Endothelial cell of umbilical vein (primary cell): ENCODE results near the gene KCNMB2. TPM values are rescaled to one million over a fixed set of nuclear protein-coding genes. Genes with fewer than 3 reads are reported as not detected.

Experiments
- BruUV-seq: library from RNA; stranded (reverse); fragments of 400-500 nt; replicated peaks from 2 replicates; lab custom pipeline; 2021; lab: Mats Ljungman, UMichigan
- CTCF ChIA-PET: fragments of 300-600, 350-600 bp; sonication (Branson Sonifier 250); formaldehyde crosslinking; loops from one replicate; lab custom pipeline; 2021; ENCODE audit warnings: antibody characterized with exemption, inconsistent platforms; lab: Charles Lee
- POLR2A ChIA-PET: fragments of 300-600, 350-600 bp; sonication (Branson Sonifier 250); formaldehyde crosslinking; loops from one replicate; lab custom pipeline; 2021; ENCODE audit warnings: antibody characterized with exemption, inconsistent platforms; lab: Charles Lee
- DNase-seq: peaks from one replicate; pipeline ENCODE4 v3.0.0-alpha.2; 2011; ENCODE audit warnings: low read depth, low spot score
- FAIRE-seq: peaks from 2 replicates; lab custom pipeline; 2011; peaks lifted over from hg19 to GRCh38; lab: Jason Lieb, UNC
- H2AFZ ChIP-seq: 2 replicates; pipeline ENCODE4 v1.6.0; 2012; ENCODE audit warnings: low read depth, low read length, control low read depth, inconsistent platforms
- H3K27ac ChIP-seq: 2 replicates; pipeline ENCODE4 v1.5.1; 2011; ENCODE audit warnings: low read depth, mild to moderate bottlenecking, control low read depth, low read length, moderate library complexity; ENCODE audit not compliant: insufficient read depth
- H3K27me3 ChIP-seq, 2 experiments: 2 replicates each; pipeline versions ENCODE4 v1.6.0 to v1.6.1; 2011; ENCODE audit warnings: low read length in 2 of 2, mixed read lengths in 1 of 2; ENCODE audit not compliant: control insufficient read depth in 2 of 2, insufficient read depth in 2 of 2
- H3K36me3 ChIP-seq, 2 experiments: 2 replicates in 1 of 2; 3 replicates in 1 of 2; pipeline ENCODE4 v1.5.1; 2011; ENCODE audit warnings: low read length in 2 of 2, mild to moderate bottlenecking in 1 of 2, moderate library complexity in 1 of 2; ENCODE audit not compliant: control insufficient read depth in 2 of 2, insufficient read depth in 2 of 2; ENCODE audit errors: extremely low read depth in 1 of 2
- H3K4me1 ChIP-seq: 3 replicates; pipeline ENCODE4 v1.5.1; 2011; ENCODE audit warnings: mild to moderate bottlenecking, low read length; ENCODE audit not compliant: control insufficient read depth, insufficient read depth; ENCODE audit errors: extremely low read depth
- H3K4me2 ChIP-seq: 2 replicates; pipeline ENCODE4 v1.6.1; 2011; ENCODE audit warnings: low read length, control low read depth, mixed read lengths; ENCODE audit not compliant: insufficient read depth
- H3K4me3 ChIP-seq, 3 experiments: fragments of 200-600 bp in 1 of 3; sonication (generic), shearing (Covaris generic) in 1 of 3; replicated peaks in 1 of 3; 2 replicates each; pipeline ENCODE4 v1.5.1; 2011 to 2016; ENCODE audit warnings: control low read depth in 3 of 3, low read length in 3 of 3, mild to moderate bottlenecking in 2 of 3, inconsistent platforms in 1 of 3, low read depth in 1 of 3, moderate library complexity in 1 of 3; ENCODE audit not compliant: insufficient read depth in 1 of 3
- H3K79me2 ChIP-seq: 2 replicates; pipeline ENCODE4 v1.6.0; 2012; ENCODE audit warnings: low read length, inconsistent platforms; ENCODE audit not compliant: control insufficient read depth, insufficient read depth
- H3K9ac ChIP-seq: replicated peaks from 2 replicates; pipeline ENCODE3; 2011; ENCODE audit warnings: low read length, control low read depth; ENCODE audit not compliant: insufficient read depth; ENCODE audit errors: extremely low read depth
- H3K9me1 ChIP-seq: replicated peaks from 3 replicates; pipeline ENCODE4 v1.6.0; 2011; ENCODE audit warnings: mild to moderate bottlenecking, low read length; ENCODE audit not compliant: control insufficient read depth, insufficient read depth; ENCODE audit errors: extremely low read depth
- H3K9me3 ChIP-seq: replicated peaks from 2 replicates; pipeline ENCODE4 v1.5.1; 2012; ENCODE audit warnings: low read length, inconsistent platforms; ENCODE audit not compliant: control insufficient read depth, insufficient read depth
- H4K20me1 ChIP-seq: replicated peaks from 2 replicates; pipeline ENCODE3; 2011; ENCODE audit warnings: mild to moderate bottlenecking, low read length; ENCODE audit not compliant: control insufficient read depth, insufficient read depth; ENCODE audit errors: extremely low read depth
- CTCF ChIP-seq, 2 donors: IDR thresholded peaks; 1 replicate in 1 of 2; 2 replicates in 1 of 2; pipeline ENCODE4 v1.5.1; 2011; ENCODE audit warnings: low read length in 2 of 2, mild to moderate bottlenecking in 2 of 2, moderate library complexity in 2 of 2, control low read depth in 1 of 2, inconsistent platforms in 1 of 2, low read depth in 1 of 2; ENCODE audit not compliant: insufficient read depth in 1 of 2; ENCODE audit errors: extremely low read depth in 1 of 2
- EZH2 ChIP-seq: IDR thresholded peaks from 2 replicates; pipeline ENCODE4 v1.6.1; 2012; ENCODE audit warnings: borderline replicate concordance, low read depth, mild to moderate bottlenecking, moderate library complexity, low read length, inconsistent platforms; ENCODE audit not compliant: severe bottlenecking
- FOS ChIP-seq: IDR thresholded peaks from 2 replicates; pipeline ENCODE4 v1.6.1; 2011; ENCODE audit warnings: mild to moderate bottlenecking, low read length, moderate library complexity, borderline replicate concordance; ENCODE audit not compliant: insufficient read depth
- GATA2 ChIP-seq: IDR thresholded peaks from 2 replicates; pipeline ENCODE4 v1.7.0; 2011; ENCODE audit warnings: low read depth, mild to moderate bottlenecking, moderate library complexity, mixed read lengths, low read length; ENCODE audit not compliant: insufficient read length, insufficient read depth
- JUN ChIP-seq: IDR thresholded peaks from 2 replicates; pipeline ENCODE4 v1.6.1; 2011; ENCODE audit warnings: borderline replicate concordance, low read depth; ENCODE audit not compliant: insufficient read length, insufficient read depth
- MAX ChIP-seq: IDR thresholded peaks from 2 replicates; pipeline ENCODE4 v1.6.1; 2011; ENCODE audit not compliant: insufficient read depth, insufficient read length
- MYC ChIP-seq: IDR thresholded peaks from one replicate; pipeline ENCODE4 v1.6.1; 2011; ENCODE audit warnings: mild to moderate bottlenecking, low read depth, low read length
- POLR2A ChIP-seq: IDR thresholded peaks from 2 replicates; pipeline ENCODE4 v1.6.1; 2012; ENCODE audit warnings: low read depth, mild to moderate bottlenecking, control low read depth, low read length
- POLR2AphosphoS5 ChIP-seq: IDR thresholded peaks from 2 replicates; pipeline ENCODE4 v1.6.1; 2012; ENCODE audit warnings: low read depth, mild to moderate bottlenecking, control low read depth, low read length, moderate library complexity; ENCODE audit not compliant: insufficient read depth
- dilution Hi-C: fragments of 300-500 bp; cut with MboI; formaldehyde crosslinking; loops from one replicate; pipeline ENCODE4 v1.15.0; 2019; ENCODE audit warnings: low sequenced_read_pairs; ENCODE audit not compliant: extremely low pct_ligation_motif_present
- intact Hi-C: fragments of 100-400 bp; cut with micrococcal nuclease; formaldehyde crosslinking; loops from one replicate; pipeline ENCODE4 v1.10.0; 2022
- polyA plus RNA-seq, 4 experiments: library from polyadenylated mRNA; depleted of rRNA in 3 of 4; stranded (reverse) in 3 of 4; unstranded in 1 of 4; fragments of >200 nt; gene quantifications; 2 replicates each; pipeline versions ENCODE4 v1.2.1 to v1.2.3, GENCODE V29; 2011 to 2012; ENCODE audit warnings: missing spikeins in 1 of 4
- total RNA-seq: library from RNA; stranded (reverse); gene quantifications from 2 replicates; pipeline ENCODE4 v1.2.3, GENCODE V29; 2021

KCNMB2 gene
- total and polyA plus RNA-seq, 2 donors (not counting 3 experiments of a cell fraction or from before 2014, with no cell fraction given): not detected

GRCh38 chr3:178586076-178586475 lies 49.8 kb downstream of the KCNMB2 start:
- Histone ChIP-seq H2AFZ (no peak overlapping the region), H4K20me1 (no peaks in the 10 kb centered on the region), H3K79me2 (no peaks in the 10 kb centered on the region), H3K36me3 (no peaks in the 10 kb centered on the region), H3K27ac (no peak overlapping the region), H3K4me2 (no peak overlapping the region), H3K9me1 (no peaks in the 10 kb centered on the region), H3K27me3 (no peaks in the 10 kb centered on the region), H3K9me3 (no peaks in the 10 kb centered on the region), H3K9ac (no peak overlapping the region), H3K4me3 (no peak overlapping the region), H3K4me1 (no peaks in the 10 kb centered on the region)
- intact Hi-C loops (no loop called here), dilution Hi-C loops (no loop called here)
- no peak for DNase-seq
- BruUV-seq: no TSS peak
- ChIA-PET POLR2A (no interaction called here), CTCF (interaction anchor here (0.7 to 1.2 kb wide), 2 partner anchors 11 to 683 kb away, joined by 3 to 4 read pairs; no protein-coding TSS in a partner anchor)
- no peak for FAIRE-seq
- TF ChIP-seq CTCF (IDR thresholded peaks at IDR 0.05; ENCODE audit: extremely low read depth in 1 of 2, insufficient read depth in 1 of 2, low read depth in 1 of 2, low read length in 2 of 2) (no peak), EZH2 (no peak), POLR2A (no peak), JUN (no peak), MYC (no peak), FOS (no peak), POLR2AphosphoS5 (no peak), GATA2 (no peak), MAX (no peak)
